Activated T-cell treated with anti-CD3 and anti-CD28 coated beads for 48 hours (primary cell): ENCODE measurements around the gene CD164.
"Not testable (repeated sequence)": the region's sequence is repeated elsewhere in the genome, so short reads cannot be mapped to it uniquely, and the experiment has no call there.

Experiments
- DNase-seq: peaks from one replicate; pipeline ENCODE4 v3.0.0-alpha.2; 2020; ENCODE audit warnings: low read depth

The CD164 gene

DNA sequence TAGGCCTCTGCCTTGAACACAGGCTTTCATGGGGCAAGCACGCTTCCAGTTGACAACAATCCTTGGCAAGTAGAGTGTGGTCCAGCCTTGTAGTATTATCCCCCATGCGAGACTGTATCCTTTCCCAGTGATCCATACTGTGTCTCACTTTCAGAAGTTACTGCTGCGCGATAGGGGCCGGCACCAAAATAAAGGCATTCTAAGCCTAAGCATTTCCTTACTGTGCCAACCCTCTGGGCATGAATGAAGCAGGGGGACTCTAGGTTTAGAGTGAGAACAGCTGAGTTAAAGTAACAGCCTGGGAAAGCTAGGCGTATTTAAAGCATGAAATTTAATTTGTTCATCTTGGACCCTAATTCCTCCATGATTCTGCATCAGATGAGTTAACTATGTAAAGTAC, 39.4 kb downstream of the CD164 start:
- no peak for DNase-seq

DNA sequence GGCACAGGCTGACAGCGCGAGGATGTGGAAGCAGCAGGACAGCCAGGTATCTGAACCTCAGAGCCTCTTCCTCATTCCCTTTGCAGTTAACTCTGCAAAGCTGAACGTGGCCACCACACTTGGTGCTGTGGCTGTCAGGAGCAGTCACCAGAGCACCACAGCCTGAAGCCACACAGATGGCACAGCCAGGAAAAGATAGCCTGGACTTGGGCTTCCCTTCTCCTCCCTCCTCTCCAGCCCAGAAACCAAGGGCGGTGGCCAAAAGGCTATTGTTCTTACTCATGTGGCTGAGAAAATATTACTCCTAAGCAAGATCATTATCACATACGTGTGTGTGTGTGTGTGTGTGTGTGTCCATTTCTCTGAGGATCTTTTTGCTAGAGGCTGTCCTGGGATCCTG, 39.8 kb downstream of the CD164 start:
- no peak for DNase-seq

DNA sequence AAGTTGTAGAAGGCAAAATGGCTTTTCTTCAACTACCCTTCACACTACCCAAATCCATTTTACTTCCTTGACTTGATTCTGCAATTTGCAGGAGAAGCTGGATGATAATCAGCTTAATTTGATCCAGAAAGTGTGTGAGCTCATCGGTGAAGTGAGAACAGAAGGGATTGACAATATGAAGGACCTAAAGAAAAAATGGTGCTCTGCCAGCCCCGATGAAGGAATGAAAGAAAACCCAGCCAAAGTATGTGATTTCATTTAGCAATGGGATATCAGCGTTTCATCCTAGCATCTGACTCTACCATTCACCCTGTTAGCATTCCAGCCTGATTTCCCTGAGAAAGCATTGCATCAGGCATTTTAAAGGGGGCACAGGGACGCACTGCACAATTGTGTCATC, 41.5 kb downstream of the CD164 start:
- no peak for DNase-seq

DNA sequence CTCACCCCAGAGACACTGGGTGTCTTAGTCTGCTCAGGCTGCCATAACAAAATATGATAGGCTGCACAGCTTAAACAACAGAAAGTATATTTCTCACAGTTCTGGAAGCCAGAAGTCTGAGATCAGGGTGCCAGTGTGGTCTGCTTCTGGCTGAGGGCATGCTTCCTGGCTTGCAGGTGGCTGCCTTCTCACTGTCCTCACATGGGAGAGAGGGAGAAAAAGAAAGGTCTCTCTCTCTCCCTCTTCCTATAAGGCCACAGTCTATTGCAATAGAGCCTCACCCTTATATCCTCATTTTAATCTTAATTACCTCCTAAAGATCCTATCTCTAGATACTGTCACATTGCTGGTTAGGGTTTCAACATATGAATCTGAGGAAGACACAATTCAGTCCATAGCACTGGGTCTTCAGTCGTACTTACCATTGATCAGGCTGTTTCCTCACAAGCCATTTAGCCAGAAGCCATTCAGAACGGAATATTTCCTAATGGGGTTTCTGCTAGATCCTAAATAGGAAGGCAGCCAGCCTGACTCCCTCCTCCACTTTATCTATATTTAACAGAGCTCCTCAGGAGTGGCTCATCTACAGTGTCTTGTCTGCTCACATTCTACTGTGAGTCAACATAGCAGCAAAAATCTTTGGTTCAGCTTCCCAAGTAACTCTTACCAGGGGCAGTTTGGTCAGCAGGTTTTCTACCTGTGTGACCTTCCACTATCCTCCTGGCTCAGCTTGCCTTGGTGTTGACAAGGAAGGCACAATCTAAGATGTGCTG, 42.2 kb downstream of the CD164 start:
- no peak for DNase-seq

DNA sequence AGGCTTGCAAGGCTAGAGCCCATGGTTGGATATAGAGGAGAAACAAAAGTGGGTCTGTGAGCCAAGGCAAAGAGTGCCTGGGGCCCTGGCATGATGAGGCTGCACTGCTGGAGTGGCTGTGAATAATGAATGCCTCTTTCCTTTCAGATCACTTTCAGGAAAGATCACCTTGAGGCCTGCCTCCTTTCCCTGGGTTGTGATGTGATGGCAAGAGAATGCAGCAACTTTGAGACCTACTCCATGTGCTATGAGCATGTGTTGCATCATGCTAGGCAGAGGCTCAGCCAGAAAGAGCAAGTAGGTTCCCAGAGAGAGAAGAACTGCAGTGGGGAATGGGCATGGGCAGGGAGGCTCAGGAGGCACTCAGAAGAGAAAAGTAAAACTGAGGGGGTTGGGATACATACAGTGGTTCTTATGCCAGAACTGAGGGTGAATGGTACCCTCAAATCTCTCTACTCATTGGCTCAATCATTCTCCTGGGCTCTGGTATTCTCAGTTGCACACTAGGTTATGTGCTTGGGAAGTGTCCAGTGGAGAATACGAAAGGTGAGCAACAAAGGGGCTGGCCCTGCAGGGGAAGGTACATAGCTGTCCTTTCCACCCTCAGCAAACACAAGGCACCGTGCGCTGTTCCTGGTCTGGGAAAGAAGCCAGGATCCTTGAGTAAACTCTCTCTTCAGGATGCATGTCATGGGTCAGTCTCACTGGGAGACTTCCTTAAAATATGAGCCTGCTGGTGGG, 45.9 kb downstream of the CD164 start:
- no peak for DNase-seq

DNA sequence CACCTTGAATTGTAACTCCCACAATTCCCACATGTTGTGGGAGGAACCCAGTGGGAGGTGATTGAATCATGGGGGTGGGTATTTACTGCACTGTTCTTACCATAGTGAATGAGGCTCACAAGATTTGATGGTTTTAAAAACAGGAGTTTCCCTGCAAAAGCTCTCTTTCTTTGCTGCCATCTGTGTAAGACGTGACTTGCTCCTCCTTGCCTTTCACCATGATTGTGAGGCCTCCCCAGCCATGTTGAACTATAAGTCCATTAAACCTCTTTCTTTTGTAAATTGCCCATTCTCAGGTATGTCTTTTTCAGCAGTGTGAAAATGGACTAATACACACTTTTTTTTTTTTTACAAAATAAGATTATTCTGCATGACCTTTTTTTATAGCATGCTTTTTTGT, 48.4 kb downstream of the CD164 start:
- not testable (repeated sequence) for DNase-seq

DNA sequence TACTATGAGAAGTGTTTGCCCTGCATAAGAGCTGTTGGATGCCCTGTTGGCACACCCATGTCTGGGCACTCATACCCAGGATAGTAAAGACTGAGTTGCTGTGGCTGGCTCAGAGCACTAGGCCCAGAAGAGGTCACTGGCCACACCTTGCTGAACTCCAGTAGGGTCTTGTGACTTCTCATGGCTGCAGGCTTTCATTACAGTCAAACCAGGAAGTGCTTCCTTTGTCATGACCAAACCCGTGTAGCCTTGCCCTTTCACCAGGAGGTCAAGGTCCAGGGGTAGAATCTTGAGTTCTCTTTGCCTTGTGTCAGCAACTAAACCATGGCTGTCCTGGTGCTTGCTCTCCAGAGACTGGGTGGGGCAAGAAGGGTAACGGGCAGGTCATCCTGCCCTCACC, 49.5 kb downstream of the CD164 start:
- DNase-seq: no peak

DNA sequence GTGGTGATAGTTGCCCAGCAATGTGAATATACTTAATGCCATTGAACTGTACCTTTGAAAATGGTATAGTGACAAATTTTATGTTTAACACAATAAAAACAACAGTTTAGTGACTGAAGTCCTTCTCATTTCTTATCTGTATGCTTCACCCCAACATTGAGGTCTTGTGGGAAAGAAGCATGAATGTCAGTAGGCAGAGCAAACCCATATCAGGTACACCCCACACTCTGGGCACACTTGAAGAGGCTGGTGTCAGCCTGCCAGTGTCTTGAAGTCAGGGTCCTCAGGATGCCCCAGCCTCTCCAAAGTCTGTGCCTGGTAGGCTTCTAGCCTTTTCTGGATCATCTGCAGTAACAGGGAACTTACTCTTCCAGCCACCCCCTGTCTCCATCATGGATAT, 51.2 kb downstream of the CD164 start:
- no peak for DNase-seq

DNA sequence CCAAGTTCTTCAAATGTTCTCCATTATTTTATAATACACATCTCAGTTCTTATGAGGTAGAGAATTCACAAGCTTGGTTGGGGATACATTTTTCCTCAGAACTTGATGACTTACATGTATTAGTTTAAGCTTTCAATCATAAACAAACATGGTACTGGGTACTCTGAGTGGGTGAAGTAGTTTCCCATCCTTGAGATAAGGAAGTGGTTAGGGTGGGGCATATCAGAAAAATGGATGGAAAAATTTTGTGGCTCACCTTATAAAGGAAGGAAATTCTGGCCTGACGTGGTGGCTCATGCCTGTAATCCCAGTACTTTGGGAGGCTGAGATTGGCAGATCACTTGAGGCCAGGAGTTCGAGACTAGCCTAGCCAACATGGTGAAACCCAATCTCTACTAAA, 52.0 kb downstream of the CD164 start:
- DNase-seq: no peak

DNA sequence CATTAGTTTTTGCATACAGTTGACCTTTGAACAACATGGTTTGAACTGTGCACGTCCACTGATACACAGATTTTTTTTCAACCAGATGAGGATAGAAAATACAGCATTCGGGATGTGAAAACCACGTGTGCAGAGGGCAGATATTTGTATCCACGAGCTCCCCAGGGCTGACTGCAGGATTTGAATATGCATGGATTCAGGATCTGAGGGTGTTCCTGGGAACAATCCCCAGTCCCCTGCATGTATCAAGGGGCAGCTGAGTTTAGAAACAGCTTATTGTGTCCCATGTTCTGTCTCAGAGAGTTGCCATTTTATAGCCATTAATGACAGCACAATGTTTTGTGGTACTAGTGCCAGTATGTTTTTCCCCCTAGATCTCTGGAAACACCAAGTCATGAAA, 53.6 kb downstream of the CD164 start:
- no peak for DNase-seq

DNA sequence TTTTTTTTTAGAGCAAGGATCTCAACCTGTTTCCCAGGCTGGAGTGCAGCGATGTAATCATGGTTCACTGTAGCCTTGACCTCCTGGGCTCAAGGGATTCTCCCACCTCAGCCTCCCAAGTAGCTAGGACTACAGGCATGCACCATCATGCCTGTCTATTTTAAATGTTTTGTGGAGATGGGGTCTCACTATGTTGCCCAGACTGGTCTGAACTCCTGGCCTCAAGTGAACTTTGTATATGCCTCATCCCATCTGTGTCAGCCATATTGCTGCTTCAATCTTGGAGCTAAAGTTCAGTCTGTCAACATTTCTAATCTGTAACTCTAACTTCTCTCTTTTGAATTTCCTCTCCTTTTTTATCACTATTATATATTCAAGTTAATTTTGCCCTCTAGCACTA, 54.3 kb downstream of the CD164 start:
- no peak for DNase-seq

DNA sequence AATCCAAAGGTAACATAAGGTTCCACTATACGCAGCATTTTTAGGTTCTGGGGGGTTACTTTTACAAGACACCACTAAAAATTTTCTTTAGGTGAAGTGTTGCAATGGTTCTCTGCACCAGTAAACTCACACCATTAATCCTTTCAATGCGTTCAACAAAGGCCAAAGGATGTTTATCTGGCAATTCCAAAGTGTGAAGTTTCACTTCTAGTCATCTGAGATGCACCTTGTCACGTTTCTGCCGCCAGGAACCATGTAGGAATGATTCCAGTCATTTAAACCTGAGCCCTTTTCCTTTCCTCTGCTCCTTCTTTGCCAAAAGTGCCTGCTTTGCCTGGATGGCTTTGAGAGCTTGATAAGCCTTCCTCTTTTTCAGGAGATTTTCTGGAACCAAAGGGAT, 54.8 kb downstream of the CD164 start:
- DNase-seq: no peak

DNA sequence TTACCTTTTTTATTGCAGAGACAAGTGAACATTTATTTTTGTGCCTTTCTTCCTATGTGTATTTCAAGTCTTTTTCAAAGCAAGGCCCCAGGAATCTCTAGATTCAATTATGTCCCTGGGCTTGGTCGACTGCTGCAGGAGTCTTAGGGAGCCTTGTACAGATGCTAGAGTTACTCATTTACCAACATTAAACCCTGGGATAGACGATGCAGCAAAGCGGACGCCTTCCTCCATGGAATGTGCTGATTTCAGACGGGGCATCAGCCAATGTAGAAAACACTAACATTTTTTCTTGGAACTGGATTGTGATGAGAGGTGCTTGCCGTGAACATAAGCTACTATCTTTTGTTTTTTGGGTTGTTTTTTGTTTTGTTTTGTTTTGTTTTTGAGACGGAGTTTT, 55.9 kb downstream of the CD164 start:
- DNase-seq: no peak

DNA sequence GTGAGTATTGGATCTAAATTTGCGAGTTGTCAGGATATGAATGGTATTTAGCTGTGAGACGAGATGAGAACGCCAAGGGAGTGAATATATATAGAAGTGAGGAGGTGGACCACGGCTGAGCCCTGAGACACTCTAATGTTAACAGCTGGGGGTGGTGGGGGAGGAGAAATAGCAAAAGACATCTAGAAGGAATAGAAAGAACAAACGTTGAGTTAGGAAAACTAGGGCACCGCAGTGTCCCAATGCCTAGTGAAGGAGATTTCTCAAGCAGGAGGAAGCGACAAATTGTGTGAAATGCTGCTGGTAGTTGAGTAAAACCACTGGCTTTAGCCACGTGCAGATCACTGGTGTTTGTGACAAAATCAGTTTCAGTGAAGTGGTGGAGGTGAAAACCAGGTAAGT, 56.9 kb downstream of the CD164 start:
- DNase-seq: no peak

DNA sequence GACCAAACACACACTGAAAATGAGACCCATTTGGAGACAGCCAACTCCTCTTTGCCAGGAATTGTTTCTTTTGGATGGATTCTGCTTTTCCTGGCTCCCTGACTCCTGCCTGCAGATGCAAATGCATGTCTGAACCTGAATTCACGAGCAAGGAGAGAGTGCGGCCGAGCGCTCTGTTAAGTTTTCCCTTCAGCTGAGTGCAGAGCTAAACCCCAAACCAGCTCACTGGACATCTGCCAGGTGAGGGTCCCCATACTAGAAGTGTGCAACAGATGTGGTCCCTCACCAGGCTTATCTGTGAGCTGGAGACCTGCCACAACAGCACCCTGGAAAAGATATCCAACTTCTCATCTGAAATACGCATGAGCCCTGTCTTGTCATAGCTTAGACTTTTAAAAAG, 59.0 kb downstream of the CD164 start:
- DNase-seq: no peak

DNA sequence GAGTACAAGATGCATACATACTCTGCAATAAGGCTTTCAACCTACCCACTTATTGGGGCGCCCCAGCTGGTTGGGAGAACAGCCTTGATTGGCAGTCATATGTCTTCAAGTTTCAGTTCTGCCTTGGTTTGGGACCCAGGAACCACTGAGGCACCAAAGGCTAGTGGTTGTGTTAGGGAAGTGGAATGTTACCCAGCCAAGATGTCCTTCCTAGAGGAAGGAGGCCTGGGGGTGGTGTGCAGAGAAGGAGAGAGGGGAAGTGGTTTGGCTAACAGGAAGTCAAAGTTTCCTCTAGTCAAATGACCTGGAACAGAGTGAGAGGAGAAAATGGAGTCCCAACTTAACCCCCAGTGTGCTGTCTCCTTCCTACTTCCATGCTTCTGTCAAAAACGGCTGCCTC, 59.4 kb downstream of the CD164 start:
- DNase-seq: no peak

DNA sequence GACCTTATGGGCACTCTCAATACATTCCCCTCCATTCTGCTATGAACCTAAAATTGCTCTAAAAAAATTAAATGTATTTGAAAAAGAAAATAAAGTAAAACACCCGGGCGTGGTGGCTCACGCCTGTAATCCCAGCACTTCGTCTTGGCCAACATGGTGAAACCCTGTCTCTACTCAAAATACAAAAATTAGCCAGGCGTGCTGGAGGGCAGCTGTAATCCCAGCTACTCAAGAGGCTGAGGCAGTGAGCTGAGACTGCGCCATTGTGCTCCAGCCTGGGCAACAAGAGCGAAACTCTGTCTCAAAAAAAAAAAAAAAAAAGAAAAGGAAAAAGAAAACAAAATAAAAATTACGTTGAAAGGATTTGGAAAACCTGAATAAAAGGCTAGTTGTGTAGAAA, 60.5 kb downstream of the CD164 start:
- no peak for DNase-seq

DNA sequence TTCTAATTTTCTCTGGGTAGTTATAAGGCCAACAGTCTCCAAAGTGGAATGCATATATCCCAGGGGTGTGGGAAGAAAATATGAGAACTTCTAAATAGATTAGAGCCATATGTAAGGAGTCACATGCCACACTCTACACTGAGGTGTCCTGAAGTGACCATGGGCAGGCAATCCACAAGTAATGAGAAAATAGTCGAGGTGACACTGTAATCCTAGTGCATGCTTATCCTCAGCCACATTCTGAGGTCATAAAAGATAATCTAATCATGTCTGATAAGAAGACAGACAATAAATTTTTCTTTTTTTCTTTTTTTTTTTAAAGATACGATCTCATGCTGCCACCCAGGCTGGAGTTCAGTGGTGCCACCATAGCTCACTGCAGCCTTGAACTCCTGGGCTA, 62.2 kb downstream of the CD164 start:
- no peak for DNase-seq

DNA sequence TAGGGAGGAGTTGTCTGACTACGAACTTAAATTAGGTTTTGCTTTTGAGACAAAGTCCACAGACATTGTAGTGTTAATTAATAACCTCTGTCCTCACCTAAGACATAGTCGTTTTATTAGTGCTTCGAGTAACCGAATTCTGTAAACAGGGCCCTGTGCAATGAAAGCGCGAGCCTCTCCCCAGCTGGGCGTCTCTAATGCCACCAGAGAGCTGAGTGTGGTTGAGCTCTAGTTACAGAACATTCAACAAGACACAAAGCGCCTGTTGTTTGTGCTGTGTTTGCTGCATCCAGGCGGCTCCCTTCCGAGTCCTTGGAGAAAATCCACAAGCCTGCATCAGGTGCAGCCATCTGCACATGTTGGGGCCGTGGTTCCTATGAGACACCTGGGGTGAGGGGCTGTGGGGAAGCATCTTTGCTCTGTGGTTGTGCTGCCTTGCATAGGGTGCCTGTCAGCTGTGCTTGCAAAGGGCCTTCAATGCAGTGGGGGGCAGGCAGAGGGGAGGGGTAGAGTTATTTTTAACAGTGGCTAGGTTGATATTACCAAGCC, 63.9 kb downstream of the CD164 start:
- no peak for DNase-seq

DNA sequence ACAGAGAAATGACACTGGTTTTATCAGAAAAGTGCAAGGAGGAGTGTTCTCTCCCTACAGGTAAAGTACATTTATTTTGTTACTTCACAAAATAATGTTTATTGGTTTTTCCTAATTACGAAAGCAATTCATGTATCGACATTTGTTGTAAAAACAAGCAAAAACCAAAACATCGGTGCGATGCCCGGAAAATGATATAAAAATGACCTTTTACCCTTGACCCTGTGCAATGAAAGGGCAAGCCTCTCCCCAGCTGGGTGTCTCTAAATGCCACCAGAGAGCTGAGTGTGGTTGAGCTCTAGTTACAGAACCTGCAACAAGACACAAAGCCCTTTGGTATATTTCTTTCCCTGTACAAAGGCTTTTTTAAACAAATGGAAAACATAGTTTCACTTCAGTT, 65.4 kb downstream of the CD164 start:
- no peak for DNase-seq
